C4-2B (cell line): Measurements from ENCODE around the gene SOS2.

Source experiments
- H3K27ac ChIP-seq: fragments of 450-650 bp; 2 replicates; pipeline ENCODE4 v1.5.1; 2017
- CTCF ChIP-seq: fragments of 450-650 bp; conservative IDR thresholded peaks from 2 replicates; pipeline ENCODE4 v1.5.1; 2017; ENCODE audit warnings: mild to moderate bottlenecking
- ZFX ChIP-seq: fragments of 450-650 bp; IDR thresholded peaks from 2 replicates; pipeline ENCODE4 v1.6.1; 2017

The SOS2 gene

GRCh38 chr14:50148799-50149198 is 82.6 kb downstream of the SOS2 start:
- no peak for TF ChIP-seq ZFX
- TF ChIP-seq CTCF = no peak
- no peak overlapping the region for H3K27ac ChIP-seq

- H3K27ac ChIP-seq = no peak overlapping the region
- TF ChIP-seq CTCF = no peak
- TF ChIP-seq ZFX = no peak
These were observed 92.2 kb downstream of the SOS2 start for GRCh38 chr14:50139192-50139591.

GRCh38 chr14:50127802-50128201 is 103.6 kb downstream of the SOS2 start:
- no peak for TF ChIP-seq ZFX
- TF ChIP-seq CTCF = no peak

GRCh38 chr14:50123062-50123461 is 108.3 kb downstream of the SOS2 start:
- no peak overlapping the region for H3K27ac ChIP-seq
- TF ChIP-seq CTCF = no peak
- no peak for TF ChIP-seq ZFX

More at GRCh38 chr14:50127802-50128201, 103.6 kb downstream of the SOS2 start:
- H3K27ac ChIP-seq = no peak overlapping the region

GRCh38 chr14:50122291-50122690 is 109.1 kb downstream of the SOS2 start:
- TF ChIP-seq CTCF = no peak
- TF ChIP-seq ZFX = no peak
- H3K27ac ChIP-seq = no peak overlapping the region

- H3K27ac ChIP-seq = no peak overlapping the region
- no peak for TF ChIP-seq ZFX
These were observed 109.9 kb downstream of the SOS2 start for GRCh38 chr14:50121486-50121885.

- H3K27ac ChIP-seq = no peak overlapping the region
- TF ChIP-seq ZFX = no peak
- TF ChIP-seq CTCF = no peak
These were observed 113.9 kb downstream of the SOS2 start for GRCh38 chr14:50117456-50117855.

GRCh38 chr14:50116966-50117365 is 114.4 kb downstream of the SOS2 start:
- TF ChIP-seq CTCF = no peak
- no peak for TF ChIP-seq ZFX
- peak overlapping the region; percentile 73 for H3K27ac ChIP-seq
